Stromal cell of bone marrow (primary cell): ENCODE measurements around the gene MYO1E.

Experiments used
- DNase-seq: peaks from one replicate; pipeline ENCODE4 v3.0.0-alpha.2; 2012; ENCODE audit warnings: low read depth

Gene MYO1E

GRCh38 chr15:59227021-59227420 is 145.7 kb downstream of the MYO1E start:
- no peak for DNase-seq

GRCh38 chr15:59224474-59224873 is 148.2 kb downstream of the MYO1E start:
- DNase-seq: no peak

- DNase-seq: no peak
Observed at GRCh38 chr15:59223736-59224135, 148.9 kb downstream of the MYO1E start.

- no peak for DNase-seq
Observed at GRCh38 chr15:59222906-59223550, 149.6 kb downstream of the MYO1E start.

GRCh38 chr15:59221511-59222505 is 150.9 kb downstream of the MYO1E start:
- DNase-seq: peak; percentile 65

- no peak for DNase-seq
Observed at GRCh38 chr15:59218710-59219109, 154.0 kb downstream of the MYO1E start.

- no peak for DNase-seq
Observed at GRCh38 chr15:59217876-59218498, 154.7 kb downstream of the MYO1E start.

GRCh38 chr15:59216911-59217310 is 155.8 kb downstream of the MYO1E start:
- DNase-seq: no peak

GRCh38 chr15:59210186-59210585 is 162.5 kb downstream of the MYO1E start:
- no peak for DNase-seq

GRCh38 chr15:59208613-59209249 is 163.9 kb downstream of the MYO1E start:
- peak; percentile 37 for DNase-seq

- no peak for DNase-seq
Observed at GRCh38 chr15:59206623-59207183, 166.0 kb downstream of the MYO1E start, which contains the start of gene LDHAL6B. TSS of gene LDHAL6B (plus strand) at chr15:59206843. CDS start at chr15:59206941, 98 bp downstream.

GRCh38 chr15:59205839-59206622 is 166.6 kb downstream of the MYO1E start:
- no peak for DNase-seq

GRCh38 chr15:59203657-59204056 is 169.0 kb downstream of the MYO1E start:
- DNase-seq: no peak

GRCh38 chr15:59203008-59203407 is 169.7 kb downstream of the MYO1E start:
- no peak for DNase-seq

- no peak for DNase-seq
Observed at GRCh38 chr15:59200560-59200959, 172.1 kb downstream of the MYO1E start.

GRCh38 chr15:59199626-59200465 is 172.8 kb downstream of the MYO1E start:
- peak; percentile 72 for DNase-seq

GRCh38 chr15:59197454-59197853 is 175.2 kb downstream of the MYO1E start:
- no peak for DNase-seq

GRCh38 chr15:59196416-59196815 is 176.3 kb downstream of the MYO1E start:
- no peak for DNase-seq

- DNase-seq: peak; percentile 70
Observed at GRCh38 chr15:59194639-59195325, 177.9 kb downstream of the MYO1E start.
